HUES6 (cell line): ENCODE measurements around the gene ANKRD11.
A peak's percentile ranks its signal among the peaks of the same experiment; 100 is the strongest.
"Not testable (repeated sequence)": the region's sequence is repeated elsewhere in the genome, so short reads cannot be mapped to it uniquely, and the experiment has no call there.

Experiments used
- H3K27ac ChIP-seq: 2 replicates; pipeline ENCODE4 v1.7.0; 2013; ENCODE audit warnings: low read depth, mild to moderate bottlenecking, low read length, inconsistent platforms
- H3K27me3 ChIP-seq: 2 replicates; pipeline ENCODE4 v1.6.1; 2013; ENCODE audit warnings: low read length; ENCODE audit not compliant: control insufficient read depth, insufficient read depth
- H3K36me3 ChIP-seq: 2 replicates; pipeline ENCODE4 v1.6.1; 2013; ENCODE audit warnings: low read length; ENCODE audit not compliant: control insufficient read depth, insufficient read depth
- H3K4me1 ChIP-seq: 2 replicates; pipeline ENCODE4 v1.6.1; 2013; ENCODE audit warnings: low read length; ENCODE audit not compliant: control insufficient read depth, insufficient read depth
- H3K4me3 ChIP-seq: 2 replicates; pipeline ENCODE4 v1.5.1; 2013; ENCODE audit warnings: low read depth, low read length
- H3K9ac ChIP-seq: one replicate; pipeline ENCODE4 v1.6.1; 2013; ENCODE audit warnings: mild to moderate bottlenecking, low read length
- H3K9me3 ChIP-seq: 2 replicates; pipeline ENCODE4 v1.6.1; 2013; ENCODE audit warnings: low read depth, low read length; ENCODE audit not compliant: control insufficient read depth, insufficient read depth

ANKRD11 gene

GRCh38 chr16:89362540-89363223, 127.7 kb downstream of the ANKRD11 start:
- Histone ChIP-seq H3K9ac (peak overlapping the region; percentile 55), H3K27ac (peak overlapping the region; percentile 45; the same call in 1 of the 2 replicates), H3K4me1 (peaks cover 56% of the 10 kb centered on the region)
- not testable (repeated sequence) for H3K4me3 ChIP-seq, H3K27me3 ChIP-seq, H3K36me3 ChIP-seq, H3K9me3 ChIP-seq

DNA sequence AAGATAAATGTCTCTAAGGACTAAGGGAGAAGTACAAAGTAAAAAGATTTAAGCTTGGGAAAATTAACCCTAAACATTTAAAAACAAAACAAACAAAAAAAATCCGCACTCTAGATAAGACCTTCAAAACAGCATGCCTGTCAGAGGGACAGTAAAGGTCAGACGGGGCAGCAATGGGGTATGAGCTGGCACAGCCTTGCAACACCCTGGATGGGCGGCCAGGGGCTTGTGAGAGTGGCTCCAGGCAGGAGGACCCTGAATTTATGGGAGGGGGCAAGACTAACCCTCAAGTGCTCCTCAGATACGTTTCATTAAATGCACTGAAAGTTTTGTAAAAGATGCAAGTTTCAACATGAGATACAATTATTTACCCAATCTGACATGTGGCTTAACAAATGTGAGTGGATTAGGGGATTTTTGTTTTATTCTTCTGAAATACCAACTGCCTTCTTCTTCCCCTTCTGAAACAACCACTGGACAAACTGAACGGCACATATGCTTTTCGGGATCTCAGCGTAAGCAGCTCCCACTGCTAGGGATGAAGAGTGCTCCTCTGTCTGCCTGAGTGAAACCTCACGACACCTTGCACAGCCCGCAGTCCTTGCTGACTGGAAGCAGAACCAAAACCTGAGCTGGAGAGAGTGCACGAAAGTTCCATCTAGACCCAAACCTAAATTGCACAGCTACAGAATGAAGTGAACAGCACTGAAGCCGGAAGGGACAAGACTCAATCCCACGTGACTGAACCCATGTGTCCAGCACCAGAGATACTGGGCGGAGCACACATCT, 128.4 kb downstream of the ANKRD11 start:
- H3K27ac ChIP-seq = peak overlapping the region; percentile 22; the same call in 1 of the 2 replicates
- peak overlapping the region; percentile 55 for H3K9ac ChIP-seq
- H3K4me3 ChIP-seq = no peak overlapping the region
- no peaks in the 10 kb centered on the region for H3K9me3 ChIP-seq
- peaks cover 64% of the 10 kb centered on the region for H3K4me1 ChIP-seq
- H3K27me3 ChIP-seq = no peaks in the 10 kb centered on the region
- H3K36me3 ChIP-seq = no peaks in the 10 kb centered on the region

DNA sequence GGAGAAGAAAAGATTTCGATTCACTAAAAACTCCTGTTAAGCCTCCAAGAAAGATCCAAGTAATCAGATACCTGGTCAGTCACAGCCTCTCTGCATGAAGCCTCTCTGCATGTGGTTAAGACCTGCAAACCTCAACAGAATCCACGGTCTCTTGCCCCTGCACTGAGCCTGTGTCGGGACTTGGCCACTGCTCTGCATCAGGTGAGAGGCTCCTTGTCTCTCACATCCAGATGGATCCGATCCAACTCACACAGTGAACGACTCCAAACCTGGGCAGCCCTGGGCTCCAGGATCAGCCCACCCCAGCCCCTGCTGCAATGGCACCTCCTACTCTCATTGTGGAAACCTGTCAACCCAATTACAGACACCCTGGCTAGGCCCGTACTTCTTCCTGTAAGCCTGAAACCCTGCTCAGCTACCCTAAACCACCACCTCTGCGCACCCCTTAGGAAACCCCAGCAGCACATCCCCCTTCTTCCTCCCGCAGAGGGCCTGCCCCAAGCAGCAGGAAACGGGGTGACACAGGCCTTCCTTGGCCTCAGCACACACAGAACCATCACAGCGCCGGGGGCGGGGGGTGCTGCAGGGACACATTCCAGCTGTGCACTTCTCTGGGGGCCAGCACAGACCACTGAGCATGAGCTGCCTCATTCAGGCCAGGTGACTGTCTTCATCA, 129.5 kb downstream of the ANKRD11 start:
- Histone ChIP-seq H3K4me1 (peaks cover 65% of the 10 kb centered on the region), H3K27ac (no peak overlapping the region)

GRCh38 chr16:89359264-89360147, 130.9 kb downstream of the ANKRD11 start:
- Histone ChIP-seq H3K9ac (no peak overlapping the region), H3K27me3 (no peaks in the 10 kb centered on the region), H3K27ac (no peak overlapping the region), H3K4me1 (peaks cover 65% of the 10 kb centered on the region), H3K36me3 (no peaks in the 10 kb centered on the region), H3K4me3 (no peak overlapping the region), H3K9me3 (no peaks in the 10 kb centered on the region)

More for the DNA sequence above, 129.5 kb downstream of the ANKRD11 start:
- Histone ChIP-seq H3K9me3 (no peaks in the 10 kb centered on the region), H3K27me3 (no peaks in the 10 kb centered on the region), H3K9ac (no peak overlapping the region), H3K36me3 (no peaks in the 10 kb centered on the region), H3K4me3 (no peak overlapping the region)

GRCh38 chr16:89358030-89359005, 132.0 kb downstream of the ANKRD11 start:
- Histone ChIP-seq H3K27me3 (no peaks in the 10 kb centered on the region), H3K9me3 (no peaks in the 10 kb centered on the region), H3K36me3 (no peaks in the 10 kb centered on the region), H3K9ac (no peak overlapping the region), H3K4me3 (no peak overlapping the region), H3K4me1 (peaks cover 53% of the 10 kb centered on the region), H3K27ac (no peak overlapping the region)

DNA sequence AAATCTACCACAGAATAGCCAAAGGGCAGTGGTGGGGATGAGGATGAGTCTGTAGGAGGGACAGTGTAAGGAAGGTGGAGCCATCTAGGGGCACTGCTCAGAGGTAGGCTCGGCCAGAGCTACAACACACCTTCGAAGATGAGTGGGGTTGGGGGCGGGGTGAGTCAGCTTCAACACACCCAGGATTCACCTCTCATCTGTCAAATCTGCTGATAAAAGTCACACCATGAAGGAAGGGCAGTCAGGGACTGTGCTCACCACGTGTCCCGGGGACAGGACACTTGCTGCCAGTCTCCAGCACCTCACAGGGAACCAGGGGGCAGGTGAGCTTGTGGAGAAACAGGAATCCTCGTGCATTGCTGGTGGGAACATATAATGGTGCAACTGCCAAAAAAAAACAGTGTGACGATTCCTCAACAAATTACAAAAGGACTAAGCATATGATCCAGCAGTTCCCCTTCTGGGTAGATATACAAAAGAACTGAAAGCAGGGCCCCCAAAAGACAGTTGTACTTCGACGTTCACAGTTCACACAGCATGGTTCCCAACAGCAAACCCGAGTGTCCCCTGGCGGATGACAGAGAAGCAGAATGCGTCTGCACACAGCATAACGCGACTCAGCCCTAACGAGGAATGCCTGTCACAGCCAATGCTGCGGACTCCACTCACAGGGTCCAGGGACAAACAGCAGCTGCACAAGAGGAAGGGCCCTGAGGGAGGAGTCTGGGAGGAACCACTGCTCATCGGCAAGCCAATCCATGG, 133.1 kb downstream of the ANKRD11 start:
- H3K27me3 ChIP-seq = no peaks in the 10 kb centered on the region
- H3K4me3 ChIP-seq = no peak overlapping the region
- no peaks in the 10 kb centered on the region for H3K9me3 ChIP-seq
- H3K27ac ChIP-seq = no peak overlapping the region
- H3K36me3 ChIP-seq = no peaks in the 10 kb centered on the region
- peaks cover 52% of the 10 kb centered on the region for H3K4me1 ChIP-seq
- H3K9ac ChIP-seq = no peak overlapping the region

DNA sequence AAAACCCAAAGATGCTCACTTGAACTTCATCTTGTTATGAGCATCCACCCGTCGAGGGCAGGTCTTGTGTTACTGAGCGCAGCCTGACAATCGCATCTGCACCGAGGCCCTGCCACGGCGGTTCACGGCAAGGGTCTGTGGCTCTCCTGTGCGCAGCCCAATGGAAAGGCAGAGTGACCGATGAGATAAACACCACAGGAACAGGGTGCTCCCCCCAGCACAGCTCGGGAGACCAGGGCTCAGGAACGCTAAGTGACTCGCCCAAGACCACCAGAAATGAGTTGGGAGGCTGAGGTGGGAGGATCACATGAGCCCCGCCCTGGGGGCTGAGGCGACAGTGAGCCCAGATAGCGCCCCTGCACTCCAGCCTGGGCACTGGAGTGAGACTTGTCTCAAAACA, 134.7 kb downstream of the ANKRD11 start:
- Histone ChIP-seq H3K9me3 (no peaks in the 10 kb centered on the region), H3K27me3 (no peaks in the 10 kb centered on the region), H3K4me1 (peaks cover 41% of the 10 kb centered on the region), H3K9ac (no peak overlapping the region), H3K4me3 (no peak overlapping the region), H3K27ac (no peak overlapping the region), H3K36me3 (peaks cover 2% of the 10 kb centered on the region; the same call in 1 of the 2 replicates)

- H3K27ac ChIP-seq = no peak overlapping the region
Observed at GRCh38 chr16:89355007-89355406, 135.4 kb downstream of the ANKRD11 start.

DNA sequence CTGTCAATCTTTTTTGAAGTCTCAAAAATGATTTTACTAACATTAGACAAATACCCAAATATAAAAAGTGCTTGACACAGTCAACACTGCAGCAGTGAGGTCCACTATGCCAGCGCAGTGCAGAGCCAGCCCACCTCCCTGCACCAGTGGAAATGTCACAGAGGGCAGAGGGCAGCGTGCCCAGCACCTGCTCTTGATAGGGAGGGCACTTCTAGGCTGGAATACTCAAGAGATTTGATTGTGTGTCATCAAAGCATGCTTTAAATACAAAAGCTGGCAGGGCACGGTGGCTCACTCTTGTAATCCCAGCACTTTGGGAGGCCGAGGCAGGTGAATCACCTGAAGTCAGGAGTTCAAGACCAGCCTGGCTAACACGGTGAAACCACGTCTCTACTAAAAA, 136.0 kb downstream of the ANKRD11 start:
- Histone ChIP-seq H3K4me3 (no peak overlapping the region), H3K36me3 (peaks cover 4% of the 10 kb centered on the region; the same call in 1 of the 2 replicates), H3K27ac (no peak overlapping the region), H3K27me3 (no peaks in the 10 kb centered on the region), H3K4me1 (peaks cover 37% of the 10 kb centered on the region), H3K9ac (no peak overlapping the region), H3K9me3 (no peaks in the 10 kb centered on the region)

More at GRCh38 chr16:89355007-89355406, 135.4 kb downstream of the ANKRD11 start:
- Histone ChIP-seq H3K4me3 (no peak overlapping the region), H3K9me3 (no peaks in the 10 kb centered on the region), H3K9ac (no peak overlapping the region), H3K4me1 (peaks cover 39% of the 10 kb centered on the region), H3K36me3 (peaks cover 4% of the 10 kb centered on the region; the same call in 1 of the 2 replicates), H3K27me3 (no peaks in the 10 kb centered on the region)
